HG03139 (cell line): ENCODE results near the gene ZNF467.

Experiments
- ATAC-seq: cut with Tn5 transposase; IDR thresholded peaks from one replicate; pipeline ENCODE4 v1.9.1; 2021; ENCODE audit not compliant: unreplicated experiment

ZNF467 gene

DNA sequence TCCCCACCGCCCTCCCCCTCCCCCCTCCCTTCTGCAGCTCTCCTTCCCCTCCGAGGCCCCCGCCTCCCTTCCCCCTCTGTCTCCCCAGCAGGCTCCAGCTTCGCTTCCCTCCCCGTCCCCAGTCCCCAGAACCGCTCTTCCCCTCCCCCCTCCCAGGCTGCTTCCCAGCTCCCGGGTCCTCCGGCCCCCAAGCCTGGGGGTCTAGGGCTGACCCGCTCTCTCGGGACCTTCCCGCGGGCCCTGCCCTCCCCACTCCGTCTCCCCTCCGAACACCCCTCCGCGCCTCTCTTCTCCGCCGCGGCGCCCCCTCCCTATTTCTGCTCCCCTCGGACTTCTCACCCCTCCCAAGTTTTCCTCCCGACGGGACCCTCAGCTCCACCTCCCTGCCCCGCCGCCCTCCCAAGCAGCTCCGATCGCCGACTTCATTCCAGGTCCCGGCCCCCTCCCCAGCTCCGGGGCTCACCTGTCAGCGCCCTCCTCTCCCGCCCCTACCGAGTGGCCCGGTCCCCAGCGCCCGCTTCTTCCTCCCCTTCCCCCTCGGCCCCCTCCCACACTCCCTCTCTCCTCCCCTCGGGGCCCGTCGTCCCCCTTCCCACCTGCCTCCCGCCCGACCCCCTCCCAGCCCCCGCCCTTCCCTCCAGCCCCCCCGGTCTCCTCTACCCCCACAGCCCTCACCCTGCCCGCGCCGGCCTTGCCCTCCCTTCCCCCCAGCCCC lies 990 bp downstream of the ZNF467 start:
- no peak for ATAC-seq

DNA sequence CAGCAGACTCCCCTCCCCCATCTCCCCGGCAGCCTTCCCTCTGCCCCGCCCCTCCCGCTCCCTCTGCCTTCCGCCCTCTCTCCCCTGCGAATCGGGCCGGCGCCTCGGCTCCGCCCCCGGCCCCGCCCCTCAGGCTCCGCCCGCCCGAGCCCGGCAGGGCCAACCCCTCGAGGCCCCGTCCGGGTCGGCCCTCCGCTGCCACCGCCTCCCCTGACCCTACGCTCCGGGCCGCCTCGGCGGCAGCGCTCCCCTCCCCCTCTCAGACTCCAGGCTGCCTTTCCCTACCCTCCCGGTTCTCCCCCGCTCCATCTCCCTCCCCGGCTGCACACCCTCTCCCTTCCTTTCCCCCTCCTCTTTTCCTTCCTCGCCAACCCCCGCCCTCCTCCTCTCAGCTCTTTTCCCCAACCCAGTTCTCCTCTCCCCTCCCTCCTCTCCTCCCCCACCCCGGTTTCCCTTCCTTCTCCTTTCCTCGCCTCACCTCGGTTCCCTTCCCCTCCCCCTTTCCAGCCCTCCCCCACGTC lies 1.6 kb downstream of the ZNF467 start:
- peak; percentile 93 for ATAC-seq

DNA sequence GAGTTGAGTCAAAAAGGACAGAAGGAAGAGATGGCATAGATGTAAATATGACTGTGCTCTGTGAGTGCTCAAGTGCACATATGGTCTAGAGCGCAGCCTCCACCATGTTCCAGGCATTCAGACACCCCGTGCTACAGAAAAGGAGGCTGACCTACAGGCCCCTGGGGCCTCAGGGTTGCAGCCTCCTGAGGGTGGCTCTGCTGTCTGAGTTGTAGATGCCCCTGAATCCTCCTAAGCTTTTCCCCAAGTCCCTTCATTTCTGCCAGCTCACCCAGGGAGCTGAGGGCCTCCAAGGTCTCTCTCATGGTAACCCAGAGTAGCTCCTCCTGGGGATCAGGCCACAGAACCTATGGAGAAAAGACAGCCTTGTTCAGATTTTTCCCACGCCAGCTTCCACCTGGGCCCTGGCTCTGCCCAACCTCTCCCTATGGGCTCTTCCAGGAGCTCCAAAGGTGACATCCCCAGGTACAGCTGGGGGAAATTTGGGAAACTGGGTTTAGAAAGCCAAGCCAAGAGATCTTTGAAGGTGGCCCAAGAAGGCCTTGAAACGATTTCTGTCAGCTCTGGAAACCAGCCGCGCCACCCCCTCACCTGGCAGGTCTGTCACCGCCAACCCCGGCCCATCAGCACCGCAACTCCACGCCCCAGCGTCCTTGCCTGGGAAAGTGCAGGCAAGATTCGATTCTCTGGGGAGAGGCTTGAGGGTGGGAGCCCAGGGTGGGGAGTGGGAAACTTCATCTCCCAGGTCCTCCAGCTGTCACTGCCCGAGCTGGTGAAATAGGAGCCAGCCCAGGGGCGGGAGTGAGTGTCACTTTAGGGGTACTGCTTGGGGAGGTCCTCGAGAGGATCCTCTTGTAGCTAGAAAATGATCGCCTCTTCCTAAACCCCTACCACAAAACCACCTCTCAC lies 2.4 kb downstream of the ZNF467 start:
- ATAC-seq, result peak; percentile 10

DNA sequence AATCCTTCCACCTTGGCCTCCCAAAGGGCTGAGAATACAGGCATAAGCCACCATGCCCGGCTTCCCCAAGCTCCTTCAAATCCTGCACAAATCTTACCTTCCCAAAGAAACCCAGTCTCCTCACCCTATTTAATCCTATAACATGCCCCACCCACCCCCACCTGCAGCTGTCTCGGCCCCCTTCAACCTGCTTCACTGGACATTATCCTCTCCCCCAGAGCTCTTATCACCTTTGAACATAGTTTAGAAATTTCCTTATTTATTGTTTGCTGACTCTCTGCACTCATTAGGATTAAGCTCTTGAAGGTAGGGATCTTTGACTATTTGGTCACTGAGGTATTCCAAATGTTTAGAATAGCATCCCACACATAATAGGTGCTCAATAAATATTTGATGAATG lies 3.5 kb downstream of the ZNF467 start:
- no peak for ATAC-seq

DNA sequence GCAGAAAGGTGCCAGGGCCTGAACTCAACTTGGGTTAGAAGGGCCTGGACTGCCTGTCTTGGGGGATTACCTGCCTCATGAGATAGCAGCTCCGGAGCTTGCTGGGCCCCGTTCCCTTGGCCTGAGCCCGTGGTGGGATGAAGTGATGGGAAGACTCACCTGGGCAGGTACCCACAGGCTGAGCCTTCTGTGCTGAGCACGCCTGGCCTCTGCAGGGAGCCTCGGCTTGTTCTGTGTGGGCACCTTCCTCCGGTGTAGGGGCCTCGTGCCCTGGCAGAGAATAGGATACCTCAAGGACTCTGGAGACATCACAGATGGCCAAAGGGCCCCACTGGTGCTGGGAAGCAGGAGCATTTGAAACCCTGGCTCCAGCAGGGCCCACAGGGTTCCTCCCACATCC lies 4.5 kb downstream of the ZNF467 start:
- ATAC-seq, result no peak

DNA sequence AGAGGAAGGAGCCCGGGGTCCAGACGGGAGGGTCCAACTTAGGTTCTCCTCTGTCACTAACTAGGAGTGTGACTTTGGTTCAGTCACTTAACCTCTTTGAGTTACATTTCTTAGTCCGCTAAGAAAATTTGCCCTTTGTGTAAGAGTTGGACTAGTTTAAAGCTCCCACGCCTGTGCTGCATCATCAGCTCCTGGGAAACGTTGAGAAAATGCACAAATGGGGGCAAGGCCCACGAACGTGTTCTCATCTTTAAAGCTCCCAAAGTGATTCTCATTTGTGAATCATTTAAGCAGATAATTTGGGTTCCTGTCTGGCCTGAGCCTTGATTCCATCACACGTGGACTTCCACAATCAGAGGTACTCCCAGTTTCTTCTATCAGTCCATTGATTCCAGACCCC lies 6.3 kb downstream of the ZNF467 start:
- ATAC-seq, result no peak

DNA sequence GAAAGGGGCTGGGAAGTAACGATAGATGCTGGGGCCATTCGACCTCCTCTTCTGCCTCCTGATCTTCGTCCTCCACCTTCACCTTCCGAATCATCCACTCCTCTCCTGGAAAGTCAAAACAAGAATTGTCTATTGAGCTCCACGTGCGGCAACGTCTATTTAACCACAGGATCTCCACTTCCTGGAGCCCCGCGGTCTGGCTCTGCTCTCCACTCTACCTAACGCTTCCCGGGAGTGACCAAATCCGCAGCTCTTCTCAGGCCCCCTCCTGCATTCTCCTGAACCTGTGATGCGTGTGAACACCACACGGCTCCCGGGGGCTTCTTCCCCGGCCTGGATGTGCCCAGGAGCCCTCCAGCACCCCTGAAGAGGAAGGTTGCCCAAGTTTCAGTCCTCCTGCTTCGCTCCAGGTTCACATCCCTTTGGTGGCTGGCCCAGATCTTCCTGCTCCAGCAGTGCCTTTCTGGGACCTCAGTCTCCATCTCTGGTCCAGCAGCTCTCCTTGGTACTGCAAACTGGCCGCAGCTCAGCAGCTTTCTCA lies 7.2 kb downstream of the ZNF467 start:
- no peak for ATAC-seq

DNA sequence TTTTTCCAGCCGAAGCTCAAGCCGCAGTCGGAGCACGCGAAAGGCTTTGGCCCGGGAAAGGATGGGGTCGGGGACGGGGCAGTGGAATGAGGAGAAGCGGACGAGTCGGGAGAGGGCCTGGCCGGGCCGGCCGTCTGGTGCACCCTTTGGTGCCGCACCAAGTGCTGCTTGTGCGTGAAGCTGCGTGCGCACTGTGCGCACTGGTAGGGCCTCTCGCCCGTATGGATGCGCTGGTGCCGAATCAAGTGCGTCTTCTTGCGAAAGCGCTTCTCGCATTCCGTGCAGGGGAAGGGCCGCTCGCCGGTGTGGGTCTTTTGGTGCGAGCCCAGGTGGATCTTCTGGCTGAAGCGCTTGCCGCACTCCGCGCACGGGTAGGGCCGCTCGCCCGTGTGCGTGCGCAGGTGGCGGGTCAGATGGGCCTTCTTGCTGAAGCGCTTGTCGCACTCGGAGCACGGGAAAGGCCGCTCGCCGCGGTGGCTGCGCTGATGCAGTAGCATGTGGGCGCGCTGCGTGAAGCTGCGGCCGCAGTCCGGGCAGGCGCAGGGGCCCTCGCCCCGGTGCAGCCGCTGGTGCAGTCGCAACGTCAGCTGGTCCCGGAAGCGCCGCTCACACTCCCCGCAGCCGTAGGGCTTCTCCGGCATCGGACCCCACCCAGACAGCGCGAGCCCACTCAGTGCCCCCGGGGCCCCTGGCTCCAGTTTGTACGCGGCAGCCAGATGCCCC lies 7.8 kb downstream of the ZNF467 start:
- no peak for ATAC-seq

DNA sequence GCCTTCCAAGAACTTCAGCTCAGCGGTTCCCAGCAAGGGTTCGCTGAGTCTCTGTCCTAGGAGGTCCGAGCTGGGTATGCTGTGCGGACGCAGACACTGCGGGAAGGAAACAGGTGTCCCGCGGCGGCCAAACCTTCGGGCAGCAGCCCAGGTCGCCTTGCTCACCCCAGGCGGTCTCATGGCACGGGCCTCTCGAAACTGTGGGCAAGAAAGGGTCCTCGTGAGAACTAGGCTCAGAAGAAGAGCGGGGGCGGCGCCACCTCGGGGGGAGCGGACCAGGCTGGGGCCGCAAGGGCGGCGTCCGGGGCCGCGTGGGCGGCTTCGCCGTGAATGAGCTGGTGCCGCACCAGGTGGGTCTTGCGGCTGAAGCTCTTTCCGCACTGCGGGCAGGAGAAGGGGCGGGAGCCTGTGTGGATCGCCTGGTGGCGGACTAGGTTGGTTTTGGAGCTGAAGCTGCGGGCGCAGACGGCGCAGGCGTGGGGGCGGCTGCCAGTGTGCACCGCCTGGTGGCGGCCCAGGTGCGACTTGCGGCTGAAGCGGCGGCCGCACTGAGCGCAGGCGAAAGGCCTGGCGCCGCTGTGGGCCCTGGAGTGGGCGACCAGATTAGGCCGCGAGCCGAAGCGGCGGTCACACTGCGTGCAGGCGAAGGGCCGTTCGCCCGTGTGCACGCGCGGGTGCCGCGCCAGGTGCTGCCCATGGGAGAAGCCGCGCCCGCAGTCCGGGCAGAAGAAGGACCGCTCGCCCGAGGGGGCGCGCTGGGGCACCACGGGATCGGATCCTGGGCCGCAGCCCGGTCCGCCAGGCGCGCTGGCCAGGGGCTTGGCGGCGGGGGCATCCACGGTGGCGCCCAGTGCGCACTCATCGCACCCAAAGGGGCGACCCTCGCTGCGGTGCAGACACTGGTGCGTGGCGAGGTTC lies 8.6 kb downstream of the ZNF467 start:
- no peak for ATAC-seq

DNA sequence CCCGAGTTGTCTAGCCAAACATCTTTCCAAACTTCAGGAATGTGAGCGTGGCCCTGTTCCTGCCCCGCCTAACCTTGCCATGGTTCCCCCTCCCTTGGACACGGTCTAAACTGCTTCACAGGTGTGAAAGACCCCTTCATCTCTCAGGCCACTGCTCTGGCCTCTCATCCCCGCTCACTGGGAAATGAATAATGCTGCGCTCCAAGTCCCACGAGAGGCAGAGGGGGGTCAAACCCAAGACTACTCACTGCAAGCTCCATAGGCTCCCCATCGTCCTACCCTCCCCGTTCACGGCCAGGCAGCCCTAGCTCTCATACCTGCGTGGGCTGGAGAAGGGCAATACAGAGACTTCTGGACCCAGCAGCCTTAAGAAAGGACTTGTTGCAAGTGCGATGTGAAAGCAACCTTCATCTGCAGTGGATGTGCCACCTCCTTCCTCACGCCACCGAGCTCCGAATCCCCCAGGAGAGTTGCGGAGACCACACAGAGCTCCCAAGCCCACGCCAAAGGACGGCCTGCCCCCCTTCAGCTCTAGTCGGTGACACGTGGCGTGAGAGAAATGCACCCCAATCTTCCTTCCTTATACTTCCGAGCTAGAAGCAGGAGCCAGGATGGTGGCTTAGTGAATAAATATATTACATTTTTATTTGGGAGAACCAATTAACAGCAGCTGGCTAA lies 9.7 kb downstream of the ZNF467 start:
- no peak for ATAC-seq

DNA sequence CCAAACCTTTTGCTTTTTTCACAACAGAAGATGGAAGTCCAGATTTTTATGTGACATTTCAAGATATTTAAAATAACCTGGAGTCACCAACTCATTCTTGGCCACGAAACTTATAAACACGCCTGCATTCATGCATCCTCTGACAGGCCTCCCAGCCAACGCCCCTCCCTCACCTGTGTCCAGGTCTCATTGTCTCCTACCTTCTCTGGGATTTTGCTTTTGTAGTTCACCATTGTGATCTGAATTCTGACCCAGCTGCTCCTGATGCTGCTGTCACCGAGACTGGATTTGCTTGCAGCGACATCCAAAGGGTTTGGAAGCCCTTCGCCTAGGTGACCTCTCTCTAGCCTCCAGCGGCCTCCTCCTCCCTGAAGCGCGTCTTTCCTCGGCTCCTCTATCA lies 10.8 kb downstream of the ZNF467 start:
- ATAC-seq, result no peak

DNA sequence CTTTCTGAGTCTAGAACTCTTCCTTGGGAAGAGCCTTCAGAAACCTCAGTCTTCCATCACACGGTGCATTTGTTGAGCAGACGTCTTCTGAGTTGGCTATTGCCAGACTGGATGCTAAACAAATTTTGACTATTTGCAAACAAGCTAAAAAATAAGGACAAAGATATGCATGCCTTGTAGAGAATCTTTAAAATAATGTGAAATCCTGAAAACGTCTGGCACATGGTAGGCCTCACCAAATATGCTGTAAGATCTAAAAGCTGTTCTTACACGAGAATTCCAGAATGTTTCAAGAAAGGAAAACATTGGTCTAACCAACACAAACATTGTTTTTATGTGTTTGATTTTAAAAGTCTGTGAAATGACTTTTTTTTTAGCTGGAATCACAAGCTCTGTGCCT lies 11.3 kb downstream of the ZNF467 start:
- no peak for ATAC-seq

DNA sequence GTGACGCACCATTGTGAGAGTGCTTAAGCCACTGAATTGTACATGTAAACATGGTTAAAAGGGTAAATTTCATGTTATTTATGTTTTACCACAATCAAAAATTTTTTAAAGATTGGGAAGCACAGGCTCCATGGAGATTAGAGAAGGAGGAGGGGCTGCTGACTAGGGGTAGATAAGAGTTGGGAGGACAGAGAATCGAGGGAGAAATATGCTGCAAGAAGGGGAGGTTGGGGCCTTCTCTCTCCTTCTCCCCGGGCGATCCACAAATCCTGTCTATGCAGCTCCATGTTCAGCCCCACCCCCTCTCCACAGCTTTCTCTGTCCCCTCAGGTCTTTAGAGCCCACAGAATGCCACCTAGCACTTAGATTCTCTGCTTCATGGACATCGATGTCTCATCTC lies 12.1 kb downstream of the ZNF467 start:
- no peak for ATAC-seq

DNA sequence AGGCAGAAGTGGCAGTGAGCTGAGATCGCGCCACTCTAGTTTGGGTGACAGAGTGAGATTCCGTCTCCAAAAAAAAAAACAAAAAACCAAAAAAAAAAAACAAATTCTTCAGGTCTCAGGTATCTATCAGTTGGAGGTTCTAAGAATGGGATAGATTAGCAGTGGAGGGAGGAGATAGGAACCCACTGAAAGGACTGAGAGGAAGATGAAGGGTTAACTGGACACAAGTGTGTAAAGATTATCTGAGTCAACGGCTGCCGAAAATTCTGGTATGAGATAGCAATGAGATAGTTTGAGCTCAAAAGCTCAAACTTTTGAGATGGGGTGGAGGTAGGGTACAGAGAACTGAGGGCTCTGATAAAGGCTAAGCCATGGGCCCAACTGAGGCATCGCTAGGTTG lies 12.8 kb downstream of the ZNF467 start:
- no peak for ATAC-seq

DNA sequence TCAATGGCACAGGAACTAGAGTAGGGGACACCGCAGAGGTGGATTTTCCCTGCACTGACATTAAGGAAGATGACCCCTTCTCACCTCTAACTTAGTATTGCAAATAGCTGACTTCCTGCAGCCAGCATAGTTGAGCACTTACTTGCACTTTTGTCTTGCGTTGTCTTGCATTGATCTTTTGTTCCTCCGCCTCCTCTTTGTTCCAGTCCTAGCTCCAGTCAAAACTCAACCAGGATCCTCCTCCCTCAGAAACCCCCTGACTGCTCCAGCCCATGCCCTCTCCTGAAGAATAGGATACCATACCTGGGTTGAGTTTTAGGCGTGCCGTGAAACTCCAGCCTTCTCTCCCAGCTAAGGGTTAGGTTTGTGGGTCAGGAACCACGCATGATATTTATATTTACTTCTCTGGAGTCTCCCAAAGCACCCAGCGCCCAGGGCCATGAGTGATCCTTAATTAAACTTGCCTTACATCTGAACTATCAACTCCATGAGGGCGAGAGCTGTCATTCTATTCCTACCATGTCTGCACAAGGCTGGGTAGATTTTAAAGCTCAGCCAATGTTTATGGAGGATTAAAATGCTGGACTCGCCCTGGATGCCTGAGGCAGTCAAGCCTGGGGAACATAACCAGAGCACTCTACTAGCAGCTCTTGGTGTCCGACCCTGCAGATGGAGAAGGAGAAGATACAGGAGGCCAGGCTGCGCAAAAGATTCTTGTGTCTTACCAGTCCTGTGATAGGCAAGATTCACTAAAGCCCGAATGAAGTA lies 14.1 kb downstream of the ZNF467 start:
- no peak for ATAC-seq

DNA sequence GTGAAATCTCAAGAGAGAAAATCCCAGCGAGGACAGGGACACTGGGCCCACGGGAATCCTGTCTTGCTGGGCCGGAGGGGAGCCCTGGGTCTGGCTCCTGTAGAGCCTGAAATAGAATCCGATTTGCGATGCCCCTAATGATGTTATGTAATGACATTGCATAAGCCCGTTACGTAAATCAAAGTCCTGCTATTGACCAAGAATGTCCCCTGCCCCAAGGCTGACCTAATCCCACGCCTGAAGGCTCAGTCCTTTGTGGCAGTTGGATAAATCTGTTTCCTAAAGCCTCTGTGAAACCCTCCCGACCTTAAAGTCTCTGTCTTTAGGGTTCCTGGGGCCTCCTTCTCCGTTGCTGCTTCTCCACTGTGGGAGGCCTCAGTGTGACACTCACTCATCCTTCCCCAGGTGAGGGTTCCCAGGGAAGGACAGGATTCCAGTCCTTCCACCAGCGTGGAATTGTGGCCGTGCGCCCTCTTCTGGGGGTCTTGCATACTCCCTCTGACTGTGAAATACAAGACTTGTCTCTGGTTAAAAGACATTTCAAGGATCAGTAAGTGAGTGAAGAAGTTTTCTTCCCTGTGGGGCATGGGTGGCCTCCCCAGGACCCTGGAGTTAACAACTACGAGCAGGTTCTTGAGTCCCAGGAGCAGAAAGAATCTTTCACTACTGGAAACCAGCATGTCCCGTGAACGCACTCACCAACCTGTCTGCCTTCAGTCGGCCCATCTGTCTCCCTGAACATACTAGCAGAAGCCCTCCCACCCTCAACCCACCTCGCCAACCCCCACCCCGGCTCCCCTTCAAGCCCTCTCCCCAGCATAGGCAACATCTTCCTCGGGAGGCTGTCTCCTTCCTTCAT lies 19.8 kb downstream of the ZNF467 start:
- no peak for ATAC-seq

DNA sequence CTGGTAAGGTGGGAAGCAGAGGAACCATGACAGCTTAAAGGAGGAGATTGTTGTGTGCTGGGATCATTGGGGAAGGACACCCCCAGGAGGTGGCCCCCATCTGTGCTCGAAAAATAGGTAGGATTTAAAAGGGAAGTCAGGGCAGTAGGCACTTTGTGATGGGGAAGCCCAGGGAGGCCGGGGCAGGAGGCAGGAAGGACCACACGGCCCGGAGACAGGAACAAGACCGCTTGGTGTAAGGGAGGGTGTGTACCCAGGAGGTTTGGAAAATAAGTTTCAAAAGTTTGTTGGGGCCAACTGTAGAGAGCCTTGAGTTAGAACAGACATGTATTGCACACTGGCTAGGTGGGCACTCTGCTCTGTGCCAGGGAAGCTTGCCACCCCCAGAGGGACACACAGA lies 20.7 kb downstream of the ZNF467 start:
- no peak for ATAC-seq
